SK-N-SH treated with all-trans-retinoic acid at 6 μM for 48 hours (cell line): ENCODE results near the gene SLC30A4.

Source experiments
- ATAC-seq: fragments of 200-7000 bp; cut with Tn5 transposase; 3 replicates; pipeline ENCODE4 v1.9.1; 2020; ENCODE audit warnings: mild to moderate bottlenecking, moderate library complexity
- ARNTL ChIP-seq: fragments of 450-650 bp; formaldehyde crosslinking; IDR thresholded peaks from 2 replicates; pipeline ENCODE4 v1.5.0; 2020; ENCODE audit warnings: low read depth, mild to moderate bottlenecking, moderate library complexity, borderline replicate concordance
- BACH2 ChIP-seq: fragments of 250-450 bp; sonication (Bioruptor Pico); IDR thresholded peaks from 2 replicates; pipeline ENCODE4 v1.9.0; 2021; ENCODE audit warnings: mild to moderate bottlenecking, borderline replicate concordance
- CSDC2 ChIP-seq: fragments of 250-450 bp; sonication (Bioruptor Pico); IDR thresholded peaks from 2 replicates; pipeline ENCODE4 v1.5.0; 2020; ENCODE audit warnings: mild to moderate bottlenecking, moderate library complexity
- ESRRG ChIP-seq: fragments of 250-450 bp; sonication (Bioruptor Pico); IDR thresholded peaks from 2 replicates; pipeline ENCODE4 v1.6.1; 2021; ENCODE audit warnings: mild to moderate bottlenecking
- ISL1 ChIP-seq: fragments of 250-450 bp; sonication (Bioruptor Pico); IDR thresholded peaks from 2 replicates; pipeline ENCODE4 v2.1.2; 2022; ENCODE audit warnings: mild to moderate bottlenecking, moderate library complexity
- OSR1 ChIP-seq: fragments of 250-450 bp; sonication (Bioruptor Pico); IDR thresholded peaks from 2 replicates; pipeline ENCODE4 v1.8.0; 2022; ENCODE audit warnings: moderate library complexity, mild to moderate bottlenecking, inconsistent platforms
- POU6F1 ChIP-seq: fragments of 250-450 bp; sonication (Bioruptor Pico); IDR thresholded peaks from 2 replicates; pipeline ENCODE4 v1.8.0; 2021; ENCODE audit warnings: low read depth, mild to moderate bottlenecking, moderate library complexity, borderline replicate concordance
- RARB ChIP-seq: fragments of 250-450 bp; sonication (Bioruptor Pico); IDR thresholded peaks from 2 replicates; pipeline ENCODE4 v1.8.0; 2021; ENCODE audit warnings: mild to moderate bottlenecking, moderate library complexity
- SNAI2 ChIP-seq: fragments of 250-450 bp; sonication (Bioruptor Pico); IDR thresholded peaks from 2 replicates; pipeline ENCODE4 v1.5.0; 2020; ENCODE audit warnings: mild to moderate bottlenecking, moderate library complexity
- TCF4 ChIP-seq: fragments of 250-450 bp; sonication (Bioruptor Pico); IDR thresholded peaks from 2 replicates; pipeline ENCODE4 v1.8.0; 2021; ENCODE audit warnings: mild to moderate bottlenecking, moderate library complexity, borderline replicate concordance
- TOX ChIP-seq: fragments of 250-450 bp; sonication (Bioruptor Pico); IDR thresholded peaks from 2 replicates; pipeline ENCODE4 v1.8.0; 2021; ENCODE audit warnings: mild to moderate bottlenecking, moderate library complexity, borderline replicate concordance
- ZC3H10 ChIP-seq: fragments of 250-450 bp; sonication (Bioruptor Pico); IDR thresholded peaks from 2 replicates; pipeline ENCODE4 v1.5.1; 2021; ENCODE audit warnings: mild to moderate bottlenecking, moderate library complexity
- ZFP3 ChIP-seq: fragments of 250-450 bp; sonication (Bioruptor Pico); IDR thresholded peaks from 2 replicates; pipeline ENCODE4 v1.5.0; 2020; ENCODE audit warnings: mild to moderate bottlenecking, moderate library complexity
- ZFP30 ChIP-seq: fragments of 450-650 bp; formaldehyde crosslinking; IDR thresholded peaks from 2 replicates; pipeline ENCODE4 v1.5.0; 2022; ENCODE audit warnings: mild to moderate bottlenecking, moderate library complexity
- ZNF565 ChIP-seq: fragments of 450-650 bp; formaldehyde crosslinking; conservative IDR thresholded peaks from 2 replicates; pipeline ENCODE4 v1.5.0; 2020; ENCODE audit warnings: low read depth, mild to moderate bottlenecking, moderate library complexity
- ZNF8 ChIP-seq: fragments of 450-650 bp; formaldehyde crosslinking; IDR thresholded peaks from 2 replicates; pipeline ENCODE4 v1.5.0; 2020; ENCODE audit warnings: mild to moderate bottlenecking, moderate library complexity
- TF ChIP-seq, protein P1 (sequence below): fragments of 250-450 bp; sonication (Bioruptor Pico); IDR thresholded peaks from 2 replicates; pipeline ENCODE4 v1.5.1; 2021; ENCODE audit warnings: mild to moderate bottlenecking, moderate library complexity
- TF ChIP-seq, protein P2 (sequence below): fragments of 250-450 bp; sonication (Bioruptor Pico); IDR thresholded peaks from 2 replicates; pipeline ENCODE4 v1.8.0; 2020; ENCODE audit warnings: mild to moderate bottlenecking, moderate library complexity, borderline replicate concordance
- TF ChIP-seq, protein P3 (sequence below): fragments of 250-450 bp; sonication (Bioruptor Pico); IDR thresholded peaks from 2 replicates; pipeline ENCODE4 v1.5.1; 2020; ENCODE audit warnings: low read depth, mild to moderate bottlenecking, moderate library complexity
- TF ChIP-seq, protein P4 (sequence below): fragments of 250-450 bp; sonication (Bioruptor Pico); IDR thresholded peaks from 2 replicates; pipeline ENCODE4 v1.5.0; 2020; ENCODE audit warnings: mild to moderate bottlenecking, moderate library complexity

Gene SLC30A4

DNA sequence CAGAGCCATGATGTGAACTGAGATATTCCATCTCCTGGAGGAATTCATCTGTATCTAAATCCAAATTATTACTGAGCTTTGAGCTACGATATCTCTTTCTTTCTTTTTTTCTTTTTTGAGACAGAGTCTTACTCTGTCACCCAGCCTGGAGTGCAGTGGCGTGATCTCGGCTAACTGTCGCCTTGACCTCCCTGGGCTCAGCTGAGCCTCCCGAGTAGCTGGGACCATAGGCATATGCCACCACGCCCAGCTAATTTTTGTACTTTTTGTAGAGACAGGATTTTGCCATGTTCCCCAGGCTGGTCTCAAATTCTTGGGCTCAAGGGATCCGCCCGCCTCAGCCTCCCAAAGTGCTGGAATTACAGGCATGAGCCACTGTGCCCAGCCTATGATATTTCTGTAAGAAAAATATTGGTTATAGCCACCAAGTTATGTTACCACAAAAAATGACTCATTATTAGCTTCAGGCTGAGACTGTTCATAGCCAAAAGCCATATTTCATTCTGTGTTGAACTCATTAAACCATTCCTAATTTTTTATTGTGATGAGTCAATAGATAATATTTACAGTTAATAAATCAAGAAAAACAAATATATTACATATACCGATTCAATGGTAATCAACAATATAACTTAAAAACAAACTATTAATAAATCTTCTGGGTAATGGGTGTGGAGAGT lies 27.1 kb upstream of the SLC30A4 start:
- peak; percentile 75 for ATAC-seq
- TF ChIP-seq CSDC2 (CRISPR knock-in tag) (no peak), OSR1 (CRISPR knock-in tag) (no peak), ZC3H10 (CRISPR knock-in tag) (no peak), ESRRG (CRISPR knock-in tag) (no peak), POU6F1 (CRISPR knock-in tag) (no peak), ZNF565 (CRISPR knock-in tag) (no peak), ZNF8 (no peak), ARNTL (CRISPR knock-in tag) (no peak), ISL1 (no peak), BACH2 (CRISPR knock-in tag) (no peak), SNAI2 (no peak), RARB (no peak), ZFP3 (CRISPR knock-in tag) (no peak), TOX (CRISPR knock-in tag) (no peak), ZFP30 (CRISPR knock-in tag) (no peak), TCF4 (no peak)
- TF ChIP-seq, protein P1, sequence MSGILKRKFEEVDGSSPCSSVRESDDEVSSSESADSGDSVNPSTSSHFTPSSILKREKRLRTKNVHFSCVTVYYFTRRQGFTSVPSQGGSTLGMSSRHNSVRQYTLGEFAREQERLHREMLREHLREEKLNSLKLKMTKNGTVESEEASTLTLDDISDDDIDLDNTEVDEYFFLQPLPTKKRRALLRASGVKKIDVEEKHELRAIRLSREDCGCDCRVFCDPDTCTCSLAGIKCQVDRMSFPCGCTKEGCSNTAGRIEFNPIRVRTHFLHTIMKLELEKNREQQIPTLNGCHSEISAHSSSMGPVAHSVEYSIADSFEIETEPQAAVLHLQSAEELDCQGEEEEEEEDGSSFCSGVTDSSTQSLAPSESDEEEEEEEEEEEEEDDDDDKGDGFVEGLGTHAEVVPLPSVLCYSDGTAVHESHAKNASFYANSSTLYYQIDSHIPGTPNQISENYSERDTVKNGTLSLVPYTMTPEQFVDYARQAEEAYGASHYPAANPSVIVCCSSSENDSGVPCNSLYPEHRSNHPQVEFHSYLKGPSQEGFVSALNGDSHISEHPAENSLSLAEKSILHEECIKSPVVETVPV (CRISPR knock-in tag), result no peak
- TF ChIP-seq, protein P2, sequence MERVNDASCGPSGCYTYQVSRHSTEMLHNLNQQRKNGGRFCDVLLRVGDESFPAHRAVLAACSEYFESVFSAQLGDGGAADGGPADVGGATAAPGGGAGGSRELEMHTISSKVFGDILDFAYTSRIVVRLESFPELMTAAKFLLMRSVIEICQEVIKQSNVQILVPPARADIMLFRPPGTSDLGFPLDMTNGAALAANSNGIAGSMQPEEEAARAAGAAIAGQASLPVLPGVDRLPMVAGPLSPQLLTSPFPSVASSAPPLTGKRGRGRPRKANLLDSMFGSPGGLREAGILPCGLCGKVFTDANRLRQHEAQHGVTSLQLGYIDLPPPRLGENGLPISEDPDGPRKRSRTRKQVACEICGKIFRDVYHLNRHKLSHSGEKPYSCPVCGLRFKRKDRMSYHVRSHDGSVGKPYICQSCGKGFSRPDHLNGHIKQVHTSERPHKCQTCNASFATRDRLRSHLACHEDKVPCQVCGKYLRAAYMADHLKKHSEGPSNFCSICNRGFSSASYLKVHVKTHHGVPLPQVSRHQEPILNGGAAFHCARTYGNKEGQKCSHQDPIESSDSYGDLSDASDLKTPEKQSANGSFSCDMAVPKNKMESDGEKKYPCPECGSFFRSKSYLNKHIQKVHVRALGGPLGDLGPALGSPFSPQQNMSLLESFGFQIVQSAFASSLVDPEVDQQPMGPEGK, result no peak
- TF ChIP-seq, protein P3, sequence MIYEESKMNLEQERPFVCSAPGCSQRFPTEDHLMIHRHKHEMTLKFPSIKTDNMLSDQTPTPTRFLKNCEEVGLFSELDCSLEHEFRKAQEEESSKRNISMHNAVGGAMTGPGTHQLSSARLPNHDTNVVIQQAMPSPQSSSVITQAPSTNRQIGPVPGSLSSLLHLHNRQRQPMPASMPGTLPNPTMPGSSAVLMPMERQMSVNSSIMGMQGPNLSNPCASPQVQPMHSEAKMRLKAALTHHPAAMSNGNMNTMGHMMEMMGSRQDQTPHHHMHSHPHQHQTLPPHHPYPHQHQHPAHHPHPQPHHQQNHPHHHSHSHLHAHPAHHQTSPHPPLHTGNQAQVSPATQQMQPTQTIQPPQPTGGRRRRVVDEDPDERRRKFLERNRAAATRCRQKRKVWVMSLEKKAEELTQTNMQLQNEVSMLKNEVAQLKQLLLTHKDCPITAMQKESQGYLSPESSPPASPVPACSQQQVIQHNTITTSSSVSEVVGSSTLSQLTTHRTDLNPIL (CRISPR knock-in tag), result no peak
- TF ChIP-seq, protein P4, sequence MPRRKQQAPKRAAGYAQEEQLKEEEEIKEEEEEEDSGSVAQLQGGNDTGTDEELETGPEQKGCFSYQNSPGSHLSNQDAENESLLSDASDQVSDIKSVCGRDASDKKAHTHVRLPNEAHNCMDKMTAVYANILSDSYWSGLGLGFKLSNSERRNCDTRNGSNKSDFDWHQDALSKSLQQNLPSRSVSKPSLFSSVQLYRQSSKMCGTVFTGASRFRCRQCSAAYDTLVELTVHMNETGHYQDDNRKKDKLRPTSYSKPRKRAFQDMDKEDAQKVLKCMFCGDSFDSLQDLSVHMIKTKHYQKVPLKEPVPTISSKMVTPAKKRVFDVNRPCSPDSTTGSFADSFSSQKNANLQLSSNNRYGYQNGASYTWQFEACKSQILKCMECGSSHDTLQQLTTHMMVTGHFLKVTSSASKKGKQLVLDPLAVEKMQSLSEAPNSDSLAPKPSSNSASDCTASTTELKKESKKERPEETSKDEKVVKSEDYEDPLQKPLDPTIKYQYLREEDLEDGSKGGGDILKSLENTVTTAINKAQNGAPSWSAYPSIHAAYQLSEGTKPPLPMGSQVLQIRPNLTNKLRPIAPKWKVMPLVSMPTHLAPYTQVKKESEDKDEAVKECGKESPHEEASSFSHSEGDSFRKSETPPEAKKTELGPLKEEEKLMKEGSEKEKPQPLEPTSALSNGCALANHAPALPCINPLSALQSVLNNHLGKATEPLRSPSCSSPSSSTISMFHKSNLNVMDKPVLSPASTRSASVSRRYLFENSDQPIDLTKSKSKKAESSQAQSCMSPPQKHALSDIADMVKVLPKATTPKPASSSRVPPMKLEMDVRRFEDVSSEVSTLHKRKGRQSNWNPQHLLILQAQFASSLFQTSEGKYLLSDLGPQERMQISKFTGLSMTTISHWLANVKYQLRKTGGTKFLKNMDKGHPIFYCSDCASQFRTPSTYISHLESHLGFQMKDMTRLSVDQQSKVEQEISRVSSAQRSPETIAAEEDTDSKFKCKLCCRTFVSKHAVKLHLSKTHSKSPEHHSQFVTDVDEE (CRISPR knock-in tag), result no peak

DNA sequence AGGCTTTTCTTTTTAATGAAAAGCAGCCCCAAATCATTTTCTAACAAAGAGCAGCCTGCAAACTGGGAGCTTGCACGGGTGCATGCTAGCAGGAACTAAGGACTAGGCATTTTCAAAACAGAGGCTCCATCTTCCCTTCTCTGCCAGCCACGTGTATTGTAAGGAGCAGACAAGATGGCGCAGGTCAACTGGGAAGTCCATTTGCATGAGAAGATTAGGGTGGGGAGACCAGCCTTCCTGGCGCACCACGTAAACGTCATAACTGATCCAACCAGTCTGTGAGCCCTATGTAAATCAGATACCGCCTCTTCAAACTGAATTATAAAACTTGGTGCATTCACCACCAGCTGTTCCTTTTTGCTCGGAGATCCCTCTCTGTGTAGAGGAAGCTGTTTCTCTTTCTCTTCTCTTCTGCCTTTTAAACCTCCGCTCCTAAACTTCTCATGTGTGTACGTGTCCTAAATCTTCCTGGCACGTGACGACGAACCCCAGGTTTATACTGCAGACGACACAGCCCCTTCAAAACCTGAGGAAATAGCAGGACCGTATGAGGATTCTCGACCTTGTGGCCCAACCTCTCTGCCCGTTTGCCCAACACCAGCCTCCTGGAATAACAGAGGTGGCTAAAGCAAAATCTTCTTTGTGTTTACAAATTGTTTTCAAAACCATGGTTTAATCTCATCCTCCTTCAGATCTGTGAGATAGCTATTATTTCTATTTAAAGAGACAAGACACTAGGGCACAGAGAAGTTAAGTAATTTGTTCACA lies 26.4 kb upstream of the SLC30A4 start:
- no peak for ATAC-seq
- TF ChIP-seq TCF4, result no peak
- no peak for TF ChIP-seq POU6F1 (CRISPR knock-in tag)
